D721Med (cell line): ENCODE measurements around the gene POU3F1.

Source experiments
- DNase-seq: peaks from one replicate; pipeline ENCODE4 v3.0.0; 2011; ENCODE audit warnings: low spot score; ENCODE audit not compliant: insufficient read length
- FAIRE-seq: peaks from 2 replicates; lab custom pipeline; 2011; peaks lifted over from hg19 to GRCh38; lab: Jason Lieb, UNC
- TF ChIP-seq, protein P1 (sequence below): IDR thresholded peaks from 2 replicates; pipeline ENCODE4 v1.5.1; 2012; ENCODE audit warnings: mild to moderate bottlenecking, control low read depth; ENCODE audit not compliant: insufficient read depth; ENCODE audit errors: missing control alignments

Gene POU3F1

DNA sequence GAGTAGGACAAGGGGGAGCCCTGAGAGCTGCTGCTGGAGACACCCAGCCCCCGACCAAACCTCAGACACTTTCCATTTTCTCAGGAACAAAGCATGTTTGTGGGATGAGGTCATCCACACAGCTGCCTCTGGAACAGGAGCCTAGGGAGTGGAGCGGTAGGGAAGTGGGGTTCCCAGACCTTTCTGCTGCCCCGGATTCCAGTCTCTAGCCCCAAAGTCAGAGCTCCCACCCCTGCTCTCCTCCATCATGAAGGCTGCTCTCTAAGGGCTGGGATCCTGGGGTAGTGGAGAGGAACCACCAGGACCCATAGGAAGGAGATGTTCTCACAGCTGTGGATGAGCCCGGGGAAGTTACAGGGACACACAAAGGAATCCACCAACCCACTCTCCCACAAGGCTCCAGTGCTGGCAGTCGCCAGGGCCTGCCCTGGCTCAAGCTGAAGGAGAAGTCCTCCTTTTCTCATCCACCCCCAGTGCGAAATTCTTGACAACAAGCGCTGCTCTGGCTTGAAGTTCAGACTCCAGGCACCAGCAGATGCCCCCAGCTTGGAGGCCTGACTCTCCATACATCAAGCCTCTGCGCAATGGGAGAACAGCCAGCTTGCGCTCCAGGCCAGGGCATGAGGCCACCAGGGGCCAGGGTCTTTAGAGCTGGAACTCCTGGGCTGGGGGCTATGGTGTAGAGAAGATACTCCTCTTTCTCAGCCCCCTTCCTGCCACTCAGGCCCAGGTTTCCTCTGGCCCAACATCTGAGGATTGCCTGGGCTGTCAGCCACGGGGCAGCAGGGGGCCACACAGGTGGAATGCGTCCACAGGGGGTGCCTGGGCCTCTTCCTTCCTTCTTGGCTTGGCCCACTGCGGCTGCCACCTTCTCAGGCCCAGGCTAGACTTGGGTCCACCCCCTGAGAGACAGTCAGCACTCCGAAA, 45.8 kb downstream of the POU3F1 start:
- no peak for FAIRE-seq
- TF ChIP-seq, protein P1, sequence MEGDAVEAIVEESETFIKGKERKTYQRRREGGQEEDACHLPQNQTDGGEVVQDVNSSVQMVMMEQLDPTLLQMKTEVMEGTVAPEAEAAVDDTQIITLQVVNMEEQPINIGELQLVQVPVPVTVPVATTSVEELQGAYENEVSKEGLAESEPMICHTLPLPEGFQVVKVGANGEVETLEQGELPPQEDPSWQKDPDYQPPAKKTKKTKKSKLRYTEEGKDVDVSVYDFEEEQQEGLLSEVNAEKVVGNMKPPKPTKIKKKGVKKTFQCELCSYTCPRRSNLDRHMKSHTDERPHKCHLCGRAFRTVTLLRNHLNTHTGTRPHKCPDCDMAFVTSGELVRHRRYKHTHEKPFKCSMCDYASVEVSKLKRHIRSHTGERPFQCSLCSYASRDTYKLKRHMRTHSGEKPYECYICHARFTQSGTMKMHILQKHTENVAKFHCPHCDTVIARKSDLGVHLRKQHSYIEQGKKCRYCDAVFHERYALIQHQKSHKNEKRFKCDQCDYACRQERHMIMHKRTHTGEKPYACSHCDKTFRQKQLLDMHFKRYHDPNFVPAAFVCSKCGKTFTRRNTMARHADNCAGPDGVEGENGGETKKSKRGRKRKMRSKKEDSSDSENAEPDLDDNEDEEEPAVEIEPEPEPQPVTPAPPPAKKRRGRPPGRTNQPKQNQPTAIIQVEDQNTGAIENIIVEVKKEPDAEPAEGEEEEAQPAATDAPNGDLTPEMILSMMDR: no peak
- no peak for DNase-seq

DNA sequence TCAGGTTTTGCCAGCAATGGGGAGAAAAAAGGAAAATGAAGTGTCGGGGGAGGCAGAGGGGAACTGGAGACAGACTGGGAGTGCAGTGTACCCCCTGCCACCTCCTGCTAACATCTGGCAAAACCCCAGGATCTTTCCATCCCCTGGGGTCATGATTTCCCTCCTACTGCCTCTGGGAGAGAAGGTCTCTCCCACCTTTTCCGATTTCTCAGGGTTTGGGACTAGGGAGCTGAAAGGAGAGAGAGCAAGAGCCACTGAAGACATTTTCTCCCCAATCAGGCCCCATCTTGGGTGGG, 46.4 kb downstream of the POU3F1 start:
- DNase-seq (no peak), FAIRE-seq (no peak)
- TF ChIP-seq, protein P1: no peak

DNA sequence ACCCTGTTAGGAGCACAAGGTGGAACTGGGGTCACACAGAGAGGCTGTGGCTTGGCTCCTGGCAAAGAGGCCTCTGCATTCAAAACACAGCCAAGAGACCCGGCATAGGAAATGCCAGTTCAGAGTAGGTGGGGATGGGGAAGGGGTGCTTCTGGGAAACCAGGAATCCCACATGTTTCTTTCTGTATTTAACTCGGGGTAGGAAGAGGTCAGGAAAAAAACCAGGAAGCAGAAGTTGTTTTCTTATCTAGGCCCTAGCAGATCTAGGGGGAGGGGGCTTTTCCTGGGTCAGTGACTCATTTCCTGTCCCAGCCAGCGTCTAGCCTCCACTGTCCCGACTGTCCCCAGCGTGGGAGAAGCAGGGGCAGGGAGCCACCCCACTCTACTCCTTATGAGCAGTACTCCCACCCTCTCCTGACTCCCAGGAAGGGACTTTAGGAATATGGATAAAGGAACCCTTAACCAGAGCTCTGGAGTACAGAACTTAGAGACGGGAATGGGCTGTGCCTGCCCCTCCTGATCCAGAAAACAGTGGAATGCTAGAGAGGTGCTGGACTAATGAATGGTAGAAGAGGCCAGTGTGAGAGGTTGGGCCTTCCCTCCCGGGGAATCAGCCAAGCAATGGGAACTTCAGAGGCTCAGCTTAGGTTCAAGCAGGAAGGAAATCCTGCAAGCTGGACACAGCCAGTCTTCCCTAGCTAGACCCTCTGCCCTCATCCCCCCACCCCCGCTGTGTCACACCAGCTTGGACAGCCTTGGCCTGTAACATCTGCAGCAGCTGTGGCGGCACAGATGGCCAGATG, 47.0 kb downstream of the POU3F1 start:
- no peak for FAIRE-seq
- DNase-seq: no peak
- TF ChIP-seq, protein P1: no peak

DNA sequence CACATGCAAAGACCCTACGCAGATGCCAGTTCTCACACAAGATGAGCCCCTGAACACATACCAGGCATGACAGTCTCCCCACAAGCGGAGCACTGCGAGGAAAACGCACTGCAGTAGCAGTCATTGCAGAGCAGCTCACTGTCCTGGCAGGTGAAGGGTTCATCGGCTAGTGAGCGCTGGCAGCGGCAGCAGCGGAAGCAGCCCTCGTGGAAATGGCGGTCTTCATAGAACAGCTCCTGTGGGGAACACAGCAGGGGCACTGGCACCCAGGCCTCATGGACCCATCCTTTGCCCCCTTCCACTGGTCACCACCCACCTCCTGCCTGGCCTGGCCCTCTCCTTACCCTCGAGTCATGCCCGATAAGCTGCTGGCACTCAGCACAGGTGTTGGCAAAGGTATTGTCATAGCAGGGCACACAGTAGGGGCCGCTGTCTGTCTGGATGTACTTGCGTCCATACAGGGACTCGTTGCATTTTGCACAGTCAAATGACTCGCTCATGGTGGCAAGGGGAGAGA, 47.6 kb downstream of the POU3F1 start:
- DNase-seq (no peak), FAIRE-seq (no peak)
- TF ChIP-seq, protein P1: no peak

DNA sequence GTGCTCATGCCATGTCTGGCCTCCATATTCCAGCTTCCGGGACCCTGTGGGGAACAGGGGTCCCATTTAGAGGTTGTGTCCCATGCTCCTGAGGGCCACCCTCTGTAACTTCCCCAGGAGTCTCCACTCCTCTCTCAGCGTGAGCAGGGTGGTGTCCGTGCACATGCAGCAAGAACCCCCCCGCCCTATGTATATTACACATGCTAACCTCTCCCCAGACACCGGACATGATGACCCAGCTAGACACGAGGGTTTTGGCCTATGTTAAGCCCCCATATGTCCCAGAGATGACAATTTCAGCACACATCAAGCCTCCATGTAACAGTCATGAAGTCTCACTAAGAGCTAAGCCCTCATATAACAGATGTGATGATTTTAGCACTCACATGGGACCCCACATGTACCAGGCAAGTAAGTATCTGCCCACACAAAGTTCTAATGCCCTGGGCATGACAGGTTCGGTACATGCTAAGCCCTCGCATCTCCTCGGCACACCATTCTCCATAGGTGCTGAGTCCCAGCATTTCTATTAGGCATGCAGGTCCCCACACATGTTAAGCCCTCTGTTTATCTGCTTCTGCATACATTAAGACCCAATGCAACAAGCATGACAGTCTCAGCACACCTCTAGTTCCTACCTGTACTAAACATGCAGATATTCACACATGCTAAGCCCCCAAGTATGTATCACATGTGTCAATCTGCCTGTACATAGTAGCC, 48.3 kb downstream of the POU3F1 start:
- TF ChIP-seq, protein P1: no peak
- DNase-seq (no peak), FAIRE-seq (no peak)

DNA sequence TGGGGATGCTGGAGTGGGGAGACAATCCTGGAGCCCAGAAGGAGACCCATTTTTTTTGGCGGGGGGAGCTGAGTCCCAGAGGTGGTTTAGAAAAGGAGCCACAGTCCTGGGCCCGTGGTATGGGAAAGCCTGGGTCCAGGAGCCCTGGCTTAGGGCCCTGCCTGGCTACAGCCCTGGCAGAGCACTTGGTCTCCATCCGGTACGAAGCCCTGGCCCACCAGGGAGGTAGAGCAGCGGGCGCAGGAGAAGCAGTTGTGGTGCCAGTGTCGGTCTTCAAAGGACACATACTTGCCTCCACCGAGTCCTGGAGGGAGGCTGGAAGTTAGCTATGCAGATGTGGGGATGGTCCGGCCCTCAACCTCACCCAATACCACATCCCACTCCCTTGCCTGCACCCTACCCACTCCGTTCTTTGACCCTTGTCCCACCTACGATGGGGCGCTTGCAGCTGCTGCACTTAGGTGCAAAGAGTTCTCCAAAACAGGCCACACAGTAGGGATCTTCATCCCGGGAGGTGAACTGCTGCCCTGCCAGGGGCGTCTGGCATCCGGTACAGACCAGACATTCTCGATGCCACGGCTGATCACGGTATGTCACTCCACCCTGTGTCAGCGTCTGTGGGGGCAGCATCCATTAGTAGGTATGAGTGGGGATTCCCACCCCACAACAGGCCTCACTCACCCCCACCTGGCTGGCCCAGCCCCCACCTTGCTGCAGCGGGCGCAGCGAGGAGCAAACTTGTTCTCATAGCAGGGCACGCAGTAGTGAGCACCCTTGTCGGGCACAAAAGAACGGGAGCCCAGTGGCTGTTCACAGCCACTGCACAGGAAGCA, 49.1 kb downstream of the POU3F1 start:
- DNase-seq: no peak
- TF ChIP-seq, protein P1: no peak

More for the DNA sequence above, 49.1 kb downstream of the POU3F1 start:
- no peak for FAIRE-seq
